Ammon's horn (tissue), 1 donor: Measurements from ENCODE around the gene SFMBT1.

Source experiments
- DNase-seq: peaks from one replicate; pipeline ENCODE4 v3.0.0-alpha.2; 2016; ENCODE audit warnings: low spot score

Gene SFMBT1

DNA sequence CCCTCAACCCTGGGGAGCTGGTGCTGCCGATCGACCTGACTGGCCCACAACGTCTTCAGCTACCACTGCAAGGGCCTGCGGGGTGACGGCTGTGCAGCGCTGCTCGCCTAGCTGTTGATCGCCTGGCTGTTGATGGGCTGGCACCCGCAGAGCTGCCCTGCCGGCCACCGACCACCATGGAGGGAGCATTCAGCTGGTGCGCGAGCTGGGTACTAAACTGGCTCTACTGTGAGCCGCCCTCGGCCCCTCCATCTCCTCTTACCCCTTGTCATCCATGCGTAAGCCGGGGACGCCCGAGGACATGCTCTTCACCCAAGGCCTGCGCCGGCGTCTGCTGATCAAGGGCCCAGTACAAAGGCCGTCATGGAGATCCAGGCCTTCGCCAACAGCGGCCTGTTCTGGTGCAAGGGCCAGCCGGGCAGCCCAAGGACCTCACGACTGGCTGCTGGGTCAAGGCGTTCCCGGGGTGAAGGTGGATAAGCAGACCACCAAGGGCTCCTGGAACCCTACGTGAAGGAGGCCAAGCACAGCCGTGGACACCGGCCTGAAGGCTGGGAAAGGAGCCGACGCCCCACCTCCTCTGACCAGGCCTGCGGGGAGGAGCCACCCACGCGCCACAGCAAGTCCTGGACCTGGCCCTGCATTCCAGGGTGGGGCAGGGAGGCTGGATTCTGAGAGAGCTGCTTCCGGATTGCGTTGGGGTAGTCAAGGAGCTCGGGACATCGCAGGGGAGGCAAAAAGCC, 46.9 kb downstream of the SFMBT1 start:
- no peak for DNase-seq

DNA sequence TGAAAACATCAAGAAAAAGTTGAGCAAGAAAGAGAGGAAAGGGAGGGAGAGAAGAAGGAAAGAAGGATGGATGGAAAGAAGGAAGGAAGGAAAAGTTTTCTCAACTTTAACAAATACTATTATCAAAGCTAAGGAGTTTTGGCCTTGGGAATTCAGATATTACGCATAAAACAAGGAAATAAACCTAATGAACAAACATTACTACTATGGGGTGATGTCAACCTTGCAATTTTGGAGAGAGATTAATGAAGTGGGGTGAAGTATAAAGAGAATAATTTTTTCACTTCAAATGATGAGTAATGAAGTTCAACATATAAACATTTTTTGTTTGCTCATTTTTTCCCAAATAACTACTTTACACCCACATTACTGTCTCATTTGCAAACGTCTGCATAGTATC, 55.2 kb downstream of the SFMBT1 start:
- DNase-seq, result no peak

DNA sequence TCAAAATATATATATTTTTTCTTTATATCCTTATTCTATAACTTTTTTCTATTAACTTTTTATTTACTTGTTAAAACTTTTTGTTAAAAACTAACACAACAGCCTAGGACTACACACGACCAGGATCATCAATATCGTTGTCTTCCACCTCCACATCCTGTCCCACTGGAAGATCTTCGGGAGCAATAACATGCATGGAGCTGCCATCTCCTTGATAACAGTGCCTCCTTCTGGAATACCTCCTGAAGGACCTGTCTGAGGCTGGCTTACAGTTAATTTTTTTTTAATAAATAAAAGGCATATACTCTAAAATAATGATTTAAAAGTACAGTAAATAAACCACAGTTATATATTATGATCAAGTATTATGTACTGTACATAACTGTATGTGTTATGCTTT, 58.9 kb downstream of the SFMBT1 start:
- DNase-seq, result no peak

DNA sequence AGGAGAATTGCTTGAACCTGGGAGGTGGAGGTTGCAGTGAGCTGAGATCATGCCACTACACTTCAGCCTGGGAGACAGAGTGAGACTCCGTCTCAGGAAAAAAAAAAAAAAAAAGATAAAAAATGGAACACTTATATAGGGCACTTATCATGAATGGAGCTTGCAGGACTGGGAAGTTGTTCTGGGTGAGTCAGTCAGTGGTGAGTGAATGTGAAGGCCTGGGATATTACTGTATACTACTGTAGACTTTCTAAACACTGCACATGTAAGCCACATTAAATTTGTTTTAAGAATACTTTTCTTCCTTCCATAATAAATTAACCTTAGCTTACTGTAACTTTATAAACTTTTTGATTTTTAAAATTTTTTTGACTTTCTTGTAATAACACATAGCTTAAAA, 59.8 kb downstream of the SFMBT1 start:
- no peak for DNase-seq

DNA sequence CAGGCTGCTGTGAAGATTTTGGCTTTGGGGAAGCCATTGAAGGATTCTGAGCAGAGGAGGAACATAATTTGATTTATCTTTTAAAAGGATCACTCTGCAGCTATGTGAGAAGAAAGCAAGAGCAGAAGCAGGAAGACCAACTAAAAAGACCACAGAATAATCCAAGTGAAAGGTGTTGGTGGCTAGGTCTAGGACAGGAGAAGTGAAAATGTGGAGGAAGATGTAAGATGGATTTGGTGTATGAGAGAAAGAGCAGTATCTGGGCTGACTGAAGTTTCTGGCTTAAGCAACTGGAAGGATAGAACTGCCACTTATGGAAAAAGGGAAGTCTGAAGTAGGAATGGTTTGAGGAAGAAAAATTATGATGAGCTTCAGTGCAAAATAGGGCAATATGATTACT, 62.0 kb downstream of the SFMBT1 start:
- DNase-seq, result peak; percentile 7

DNA sequence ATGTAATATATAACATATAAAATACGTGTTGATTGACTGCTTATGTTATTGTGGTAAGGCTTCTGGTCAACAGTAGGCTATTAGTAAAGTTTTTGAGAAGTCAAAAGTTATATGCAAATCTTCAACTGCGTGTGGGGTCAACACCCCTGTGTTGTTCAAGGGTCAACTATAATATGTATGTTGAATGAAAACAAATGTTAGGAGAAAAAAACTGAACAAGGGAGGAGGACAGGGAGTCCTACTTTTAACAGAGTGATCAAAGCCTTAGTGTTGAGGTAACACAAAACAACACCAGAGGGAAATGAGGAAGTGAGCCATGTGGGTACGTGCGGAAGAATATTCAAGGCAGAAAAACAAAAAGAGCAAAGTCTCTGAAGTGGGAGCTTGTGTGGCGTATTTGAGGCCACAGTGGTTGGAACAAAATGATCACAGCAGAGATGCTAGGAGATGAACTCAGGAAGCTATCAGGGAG, 62.5 kb downstream of the SFMBT1 start:
- peak; percentile 36 for DNase-seq

DNA sequence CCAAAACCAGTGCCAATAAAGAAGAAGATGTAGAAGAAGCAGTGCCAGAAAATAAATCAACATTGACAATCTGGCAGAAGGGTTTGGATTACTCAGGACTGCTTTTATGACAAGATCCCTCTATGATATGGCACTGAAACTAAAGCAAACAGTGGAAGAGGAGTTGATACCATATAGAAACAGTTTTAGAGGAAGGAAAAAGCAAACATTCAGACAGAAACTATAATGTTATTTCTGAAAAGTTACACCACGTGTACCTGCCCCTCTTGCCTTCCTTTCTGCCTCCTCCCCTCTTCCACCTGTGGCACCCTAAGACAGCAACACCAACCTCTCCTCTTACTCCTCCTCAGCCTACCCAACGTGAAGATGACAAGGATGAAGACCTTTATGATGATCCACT, 63.0 kb downstream of the SFMBT1 start:
- DNase-seq, result no peak

DNA sequence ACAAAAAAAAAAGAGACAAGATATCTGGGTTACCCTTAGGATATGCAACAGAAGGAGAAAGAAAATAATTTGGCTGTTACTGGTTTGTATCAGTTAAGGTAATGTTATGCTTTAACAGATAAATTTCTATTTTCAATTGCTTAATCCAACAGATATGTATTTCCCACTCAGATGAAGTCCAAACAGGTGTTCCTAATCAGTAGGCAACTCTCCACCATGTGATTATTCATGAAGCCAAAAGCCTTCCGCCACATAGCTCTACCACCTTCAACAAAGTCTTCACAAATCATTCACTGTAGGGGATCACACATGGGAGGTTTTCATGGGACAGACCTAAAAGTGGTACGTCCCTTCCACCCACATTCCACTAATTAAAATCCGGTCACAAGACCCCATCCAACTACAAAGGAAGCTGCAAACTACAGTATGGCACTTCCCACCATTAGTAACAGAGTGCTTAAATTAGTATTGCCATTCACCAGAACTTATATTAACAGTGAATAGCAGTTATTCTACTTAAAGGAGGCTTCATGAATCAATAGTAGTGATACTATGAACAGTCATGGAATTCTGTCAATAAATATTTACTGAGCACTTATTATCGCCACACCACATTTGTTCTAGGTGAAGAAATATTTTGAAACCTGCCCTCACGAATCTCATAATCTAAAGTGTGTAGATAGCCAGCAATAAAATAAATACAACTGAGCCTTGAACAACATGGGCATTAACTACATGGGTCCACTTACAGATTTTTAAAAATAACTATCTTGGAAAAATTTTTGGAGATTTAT, 66.5 kb downstream of the SFMBT1 start:
- DNase-seq, result no peak

DNA sequence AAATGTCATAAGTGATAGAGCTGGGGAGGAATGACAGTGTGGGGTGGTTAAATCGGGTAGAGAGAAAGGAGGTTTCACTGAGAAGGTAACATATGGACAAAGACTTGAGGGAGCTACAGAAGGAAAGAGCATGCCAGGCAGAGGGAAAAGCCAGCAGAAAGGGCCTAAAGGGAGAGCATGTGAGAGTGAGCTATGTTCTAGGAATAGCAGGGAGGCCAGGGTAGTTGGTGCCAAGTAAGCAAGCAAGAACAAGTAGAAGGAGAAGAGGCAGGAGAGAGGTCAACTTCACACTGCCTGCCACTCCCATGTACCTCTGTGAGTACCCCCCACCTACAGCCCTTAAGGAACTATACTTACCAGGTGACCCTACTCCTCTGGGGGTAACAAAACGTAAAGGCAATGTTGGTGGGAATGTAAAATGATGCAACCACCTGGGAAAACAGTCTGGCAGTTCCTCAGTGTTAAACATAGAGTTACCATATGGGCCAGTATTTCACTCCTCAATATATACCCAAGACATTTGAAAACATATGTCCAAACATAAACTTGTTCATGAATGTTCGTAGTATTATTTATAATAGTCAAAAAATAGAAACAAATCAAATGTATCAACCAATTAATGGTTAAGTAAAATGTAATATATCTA, 67.6 kb downstream of the SFMBT1 start:
- no peak for DNase-seq

DNA sequence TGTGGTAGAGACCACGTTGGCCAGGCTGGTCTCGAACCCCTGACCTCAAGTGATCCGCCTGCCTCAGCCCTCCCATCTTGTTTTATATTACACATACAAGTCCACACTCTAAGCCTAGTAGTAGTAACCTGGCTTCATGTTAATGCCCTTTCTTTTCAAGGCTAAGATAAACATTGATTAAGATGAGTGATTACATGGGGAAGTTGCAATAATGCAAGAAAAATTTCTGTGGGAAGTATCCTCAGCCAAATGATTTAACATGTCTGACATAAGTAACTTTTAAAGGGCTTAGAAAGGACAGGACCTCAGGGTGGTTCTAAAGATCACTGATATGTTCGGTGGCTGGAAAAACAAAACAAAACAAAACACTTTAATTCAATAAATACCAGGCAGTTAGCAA, 72.1 kb downstream of the SFMBT1 start:
- DNase-seq, result no peak

DNA sequence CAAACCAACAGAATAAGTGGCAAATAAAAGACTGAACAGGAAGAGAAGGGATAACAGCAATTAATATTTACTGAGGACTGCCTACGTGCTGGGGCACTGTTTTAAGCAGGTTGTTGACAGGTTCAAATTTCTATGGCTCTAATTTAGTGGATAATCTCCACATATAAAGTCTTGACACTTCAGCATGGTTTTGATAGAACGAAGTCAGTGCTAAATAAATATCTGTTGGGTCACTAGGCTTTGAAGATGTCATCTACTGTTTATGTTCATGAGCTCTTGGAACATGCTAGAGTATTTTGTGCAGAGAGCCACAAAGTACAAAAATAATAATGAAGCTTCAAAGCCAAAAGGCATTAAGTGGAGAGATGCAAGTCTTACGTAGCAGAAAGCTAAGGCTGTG, 74.0 kb downstream of the SFMBT1 start:
- no peak for DNase-seq

DNA sequence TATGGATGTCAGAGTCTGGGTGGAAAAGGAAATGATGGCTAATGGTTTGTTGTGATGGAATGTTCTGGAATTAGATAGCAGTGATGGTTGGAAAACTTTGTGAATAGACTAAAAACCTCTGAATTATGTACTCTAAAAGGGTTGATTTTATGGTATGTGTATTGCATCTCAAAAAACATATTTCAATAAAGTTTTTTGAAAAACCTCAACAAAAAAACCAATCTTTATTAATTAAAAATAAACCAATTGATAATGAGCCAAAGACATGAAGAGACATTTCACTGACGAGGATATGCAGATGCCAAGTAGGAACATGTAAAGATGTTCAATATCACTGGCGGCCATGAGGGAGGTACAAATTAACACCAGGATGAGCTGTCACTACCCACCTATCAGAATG, 78.5 kb downstream of the SFMBT1 start:
- no peak for DNase-seq

DNA sequence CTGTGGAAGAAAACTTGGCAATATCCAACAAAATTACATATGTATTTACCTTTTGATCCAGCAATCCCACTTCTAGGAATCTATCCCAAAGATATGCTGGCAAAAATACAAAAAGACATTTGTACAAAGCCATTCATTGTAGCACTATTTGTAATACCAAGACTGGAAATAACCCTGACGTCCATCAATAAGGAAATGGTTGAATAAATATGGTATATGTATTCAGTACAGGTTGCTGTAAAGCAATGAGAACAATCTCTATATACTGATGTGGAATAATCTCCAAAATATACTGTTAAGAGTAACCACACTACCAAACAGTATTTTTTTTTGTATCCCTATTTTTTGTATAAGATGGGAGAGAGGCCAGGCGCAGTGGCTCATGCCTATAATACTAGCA, 83.7 kb downstream of the SFMBT1 start:
- no peak for DNase-seq

DNA sequence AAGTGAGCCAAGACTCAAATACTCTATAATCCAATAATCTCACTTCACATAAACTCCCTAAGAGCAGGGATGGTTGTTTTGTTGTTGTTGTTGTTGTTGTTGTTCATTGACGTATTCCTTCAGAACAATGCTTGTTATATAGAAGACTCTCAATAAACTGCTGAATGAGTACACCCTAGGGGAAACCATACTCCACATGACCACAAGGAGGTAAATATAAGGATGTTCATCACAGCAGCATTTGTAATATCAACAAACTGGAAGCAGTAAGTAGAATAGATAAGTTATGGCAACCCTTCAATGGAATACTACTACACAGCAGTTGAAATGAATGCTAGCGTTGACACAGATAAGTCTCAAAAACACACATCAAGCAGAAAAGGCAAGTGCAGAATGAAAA, 86.1 kb downstream of the SFMBT1 start:
- no peak for DNase-seq

DNA sequence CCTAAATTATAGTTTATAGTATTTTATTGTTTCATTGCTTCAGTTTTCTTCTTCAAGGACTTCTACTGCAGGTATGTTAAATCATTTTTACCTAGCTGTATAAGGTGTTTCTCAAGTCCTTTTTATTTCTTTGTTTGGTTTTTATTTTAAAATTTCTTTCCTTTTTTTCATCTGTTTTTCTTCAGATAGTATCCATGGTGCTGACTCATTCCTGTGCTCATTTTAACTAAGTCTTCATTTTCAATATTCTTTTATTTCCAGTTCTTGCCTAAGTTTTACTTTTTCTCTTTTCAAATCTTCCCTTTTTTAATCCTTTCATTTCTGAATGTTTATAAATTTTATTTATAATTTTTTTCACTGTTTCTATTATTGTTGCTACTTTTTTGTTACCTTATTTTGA, 106.3 kb downstream of the SFMBT1 start:
- no peak for DNase-seq

DNA sequence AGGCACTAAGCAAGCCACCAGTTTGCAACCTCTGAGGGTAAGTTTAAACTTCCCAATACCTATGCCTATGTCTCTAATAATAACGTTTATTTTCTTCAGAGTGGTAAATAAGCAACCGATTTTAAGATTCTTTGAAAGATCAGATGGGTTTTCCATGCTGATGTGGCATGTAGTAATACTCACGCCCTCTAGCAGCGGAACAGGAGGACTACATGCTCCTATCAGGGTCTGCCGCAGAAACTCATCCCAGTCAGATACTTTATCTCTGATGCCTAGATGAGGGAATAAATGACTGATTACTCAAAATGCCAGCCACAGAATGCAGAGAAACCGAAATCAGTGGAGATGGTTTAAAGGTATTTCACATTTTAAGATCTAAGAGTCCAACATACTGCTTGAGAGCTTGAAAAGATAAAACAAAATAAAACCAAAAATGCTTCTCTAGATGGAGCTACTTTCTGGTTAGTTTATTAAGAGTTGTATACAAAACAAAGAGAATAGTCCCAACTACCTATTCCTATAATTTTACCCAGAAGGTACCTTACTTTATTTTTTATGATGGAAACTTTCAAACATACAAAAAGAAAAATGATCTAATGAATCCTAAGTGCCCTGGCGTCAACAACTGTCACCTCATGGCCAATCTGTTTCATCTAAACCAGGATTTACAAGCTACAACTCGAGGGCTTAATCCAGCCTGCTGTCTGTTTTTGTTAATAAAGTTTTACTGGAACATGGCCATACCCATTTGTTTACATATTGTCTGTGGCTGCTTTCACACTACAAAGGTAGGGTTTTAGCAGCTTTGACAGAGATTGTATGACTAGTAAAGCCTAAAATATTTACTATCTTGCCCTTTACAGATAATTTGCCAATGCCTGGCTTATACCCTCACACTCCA, 111.0 kb downstream of the SFMBT1 start:
- peak; percentile 88 for DNase-seq

DNA sequence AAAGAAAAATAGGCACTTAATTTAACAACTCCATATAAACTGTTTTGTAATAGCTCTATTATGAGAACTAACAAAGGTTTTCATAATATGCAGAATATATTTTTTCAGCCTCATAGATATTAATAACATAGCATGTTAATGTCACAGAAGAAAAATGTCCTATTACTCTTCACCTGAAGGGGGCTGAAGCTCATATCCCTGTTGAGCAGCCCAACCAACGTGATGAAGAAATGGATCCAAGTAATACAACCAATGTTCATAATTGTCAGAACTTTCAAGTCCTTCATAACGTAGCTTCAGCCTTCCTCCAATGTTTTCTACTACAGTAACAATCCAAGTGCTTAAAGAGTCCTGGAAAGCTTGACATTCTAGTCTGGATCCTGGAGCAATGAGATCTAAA, 114.0 kb downstream of the SFMBT1 start:
- DNase-seq, result no peak

DNA sequence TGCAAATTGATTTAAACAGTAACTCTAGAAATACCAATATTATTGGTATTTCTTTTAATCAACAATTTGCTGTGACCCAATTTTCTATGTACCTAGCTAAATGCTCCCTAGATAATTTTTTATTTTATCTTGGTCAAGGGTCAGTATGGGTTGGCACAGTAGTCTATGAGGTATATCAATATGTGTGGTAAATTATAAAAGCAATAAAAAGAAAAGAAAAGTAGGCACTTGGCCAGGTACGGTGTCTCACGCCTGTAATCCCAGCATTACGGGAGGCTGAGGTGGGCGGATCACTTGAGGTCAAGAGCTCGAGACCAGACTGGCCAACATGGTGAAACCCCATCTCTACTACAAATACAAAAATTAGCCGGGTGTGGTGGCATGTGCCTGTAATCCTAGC, 114.5 kb downstream of the SFMBT1 start:
- DNase-seq, result no peak

DNA sequence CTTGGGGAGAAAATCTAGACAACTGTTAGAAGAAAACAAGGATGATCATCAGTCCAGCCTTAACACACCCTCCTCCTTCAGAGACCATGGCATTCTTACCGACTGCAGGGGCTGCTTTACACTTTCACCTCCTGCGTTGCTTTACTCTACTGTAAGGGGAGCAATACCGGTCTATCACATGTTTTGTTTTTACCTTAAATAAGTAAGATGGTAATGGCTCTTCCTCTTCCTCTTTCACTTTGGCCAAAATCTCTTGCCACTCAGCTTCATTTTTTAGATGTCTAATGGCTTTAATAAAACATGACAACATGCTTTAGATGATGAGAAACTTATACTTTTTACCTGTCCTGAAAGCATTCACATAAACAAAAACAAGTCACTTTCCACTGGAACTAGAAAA, 115.1 kb downstream of the SFMBT1 start:
- DNase-seq, result no peak

DNA sequence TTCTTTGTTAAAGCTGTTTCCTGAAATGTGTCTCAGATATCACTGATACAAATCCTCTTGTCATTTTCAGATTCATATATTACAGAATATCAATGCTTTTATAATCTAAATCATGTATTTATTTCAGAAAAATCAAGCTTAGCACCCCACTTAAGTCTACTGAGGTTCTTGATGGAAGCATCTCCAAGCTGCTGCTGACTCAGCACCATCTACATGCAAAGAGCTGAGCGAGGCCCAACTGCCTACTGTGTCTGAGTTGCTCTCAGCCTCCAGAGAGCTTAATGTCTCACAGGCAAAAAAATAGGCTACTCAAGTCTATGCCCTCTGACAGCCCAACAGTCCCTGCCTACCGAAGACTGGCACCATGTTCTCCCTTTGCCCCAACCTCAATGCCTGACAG, 119.3 kb downstream of the SFMBT1 start:
- no peak for DNase-seq

DNA sequence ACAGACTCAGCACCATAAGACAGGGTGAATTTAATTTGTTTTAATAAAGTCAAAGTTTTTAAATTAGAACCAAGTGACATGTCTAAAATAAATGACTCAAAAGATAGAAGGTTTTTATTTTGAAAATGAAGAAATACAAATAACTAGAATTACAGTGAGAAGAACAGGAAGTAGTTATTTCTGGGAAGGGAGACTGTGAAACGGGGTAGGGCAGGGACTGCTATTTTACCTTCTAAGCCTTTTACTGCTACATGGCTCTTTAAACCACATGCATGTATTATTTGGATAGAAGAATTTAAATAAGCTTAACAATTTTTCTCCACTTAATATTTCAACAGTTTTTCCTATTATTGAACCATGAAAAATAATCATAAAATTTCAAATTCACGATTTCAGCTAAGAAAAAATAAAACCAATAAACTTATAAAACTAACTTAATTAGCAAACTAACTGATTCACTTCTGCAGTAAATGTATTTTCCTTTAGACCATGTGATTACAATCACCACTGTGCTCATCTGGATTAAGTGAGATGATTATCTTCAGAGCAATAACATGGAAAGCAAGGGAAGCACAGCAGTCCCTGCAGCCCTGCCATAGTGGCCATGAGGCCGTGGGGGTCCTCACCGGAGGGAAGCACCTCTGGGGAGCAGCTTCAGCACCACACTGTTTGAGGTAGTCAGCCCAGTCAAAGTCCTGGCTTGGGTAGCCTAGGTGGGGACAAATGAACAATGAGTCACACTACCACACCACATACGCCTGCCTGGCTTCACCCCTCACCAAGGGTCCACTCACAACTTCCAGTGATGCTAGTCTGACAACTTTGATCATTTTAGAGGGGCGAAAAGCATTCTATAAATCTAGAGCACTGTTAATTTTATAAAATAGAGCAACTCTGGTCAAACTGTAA, 120.2 kb downstream of the SFMBT1 start:
- no peak for DNase-seq
